GM12801 (cell line): ENCODE results near the gene OR6B1.

ENCODE experiments used
- TF ChIP-seq, protein P1 (sequence below): IDR thresholded peaks from one replicate; pipeline ENCODE4 v1.5.1; 2011; ENCODE audit warnings: control low read depth; ENCODE audit not compliant: insufficient read length; ENCODE audit errors: extremely low read depth

The OR6B1 gene

DNA sequence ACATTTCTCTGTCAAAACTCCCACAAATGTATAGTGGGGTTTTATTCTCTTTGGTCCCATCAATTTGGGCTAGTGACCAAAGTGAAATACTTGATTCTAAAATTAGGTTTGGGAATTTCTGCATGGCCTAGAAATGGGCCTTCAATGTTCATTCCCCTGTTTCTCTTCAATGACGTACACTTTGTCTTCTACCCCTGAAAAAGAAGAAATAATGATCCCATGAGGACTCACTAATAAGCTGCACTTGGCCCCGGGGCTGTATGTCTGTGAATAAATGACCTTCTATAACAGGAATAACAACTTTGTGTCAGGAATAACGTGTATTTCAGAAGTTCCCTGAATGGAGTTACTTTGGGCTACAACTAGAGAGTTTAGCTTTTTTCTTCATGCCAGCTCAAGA lies 20.2 kb downstream of the OR6B1 start:
- TF ChIP-seq, protein P1, sequence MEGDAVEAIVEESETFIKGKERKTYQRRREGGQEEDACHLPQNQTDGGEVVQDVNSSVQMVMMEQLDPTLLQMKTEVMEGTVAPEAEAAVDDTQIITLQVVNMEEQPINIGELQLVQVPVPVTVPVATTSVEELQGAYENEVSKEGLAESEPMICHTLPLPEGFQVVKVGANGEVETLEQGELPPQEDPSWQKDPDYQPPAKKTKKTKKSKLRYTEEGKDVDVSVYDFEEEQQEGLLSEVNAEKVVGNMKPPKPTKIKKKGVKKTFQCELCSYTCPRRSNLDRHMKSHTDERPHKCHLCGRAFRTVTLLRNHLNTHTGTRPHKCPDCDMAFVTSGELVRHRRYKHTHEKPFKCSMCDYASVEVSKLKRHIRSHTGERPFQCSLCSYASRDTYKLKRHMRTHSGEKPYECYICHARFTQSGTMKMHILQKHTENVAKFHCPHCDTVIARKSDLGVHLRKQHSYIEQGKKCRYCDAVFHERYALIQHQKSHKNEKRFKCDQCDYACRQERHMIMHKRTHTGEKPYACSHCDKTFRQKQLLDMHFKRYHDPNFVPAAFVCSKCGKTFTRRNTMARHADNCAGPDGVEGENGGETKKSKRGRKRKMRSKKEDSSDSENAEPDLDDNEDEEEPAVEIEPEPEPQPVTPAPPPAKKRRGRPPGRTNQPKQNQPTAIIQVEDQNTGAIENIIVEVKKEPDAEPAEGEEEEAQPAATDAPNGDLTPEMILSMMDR, result no peak

DNA sequence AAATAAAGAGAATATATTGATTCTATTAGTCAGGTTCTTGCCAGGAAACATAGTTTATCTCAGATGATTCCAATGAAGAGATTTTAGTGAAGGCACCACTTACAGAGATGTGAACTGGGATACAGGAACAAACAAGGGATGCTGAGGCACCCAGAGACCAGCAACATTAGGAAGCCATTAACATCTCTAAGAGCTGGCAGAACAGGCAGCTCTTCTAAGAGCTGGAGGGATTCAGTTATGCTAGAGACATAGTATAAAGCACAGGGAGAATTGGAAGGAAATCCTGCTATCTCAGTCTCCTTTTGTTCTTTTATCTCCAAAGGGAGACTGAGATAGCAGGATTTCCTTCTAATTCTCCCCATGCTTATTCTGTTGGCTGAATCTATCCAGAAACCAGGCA lies 22.0 kb downstream of the OR6B1 start:
- TF ChIP-seq, protein P1, result no peak

DNA sequence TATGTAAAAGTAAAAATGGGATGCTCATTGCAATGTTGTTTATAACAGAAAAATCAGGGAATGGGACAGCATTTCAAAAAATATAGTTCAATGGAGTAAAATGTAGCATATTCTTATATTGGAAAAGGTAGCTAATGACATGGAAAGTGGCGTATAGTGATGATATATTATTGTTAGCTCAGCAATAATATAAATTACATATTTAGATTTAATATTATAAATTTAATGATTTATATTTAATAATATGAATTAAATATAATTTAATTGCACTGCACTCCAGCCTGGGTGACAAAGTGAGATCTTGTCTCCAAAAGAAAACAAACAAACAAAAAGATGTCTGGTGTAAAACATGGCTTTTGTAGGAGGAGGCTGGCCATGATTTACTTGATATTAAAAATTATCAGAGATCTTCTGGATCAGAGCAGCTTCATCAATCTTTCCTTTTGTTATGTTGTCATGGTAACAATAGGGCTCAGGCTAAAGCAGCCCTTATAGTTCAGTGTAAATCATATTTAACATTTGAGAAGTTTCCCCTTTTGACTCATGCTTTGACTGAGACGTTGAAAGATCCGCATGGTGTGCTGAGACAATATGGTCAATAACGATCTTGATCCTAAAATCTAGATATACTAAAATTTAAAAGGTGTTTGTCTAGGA lies 23.2 kb downstream of the OR6B1 start:
- TF ChIP-seq, protein P1, result no peak

DNA sequence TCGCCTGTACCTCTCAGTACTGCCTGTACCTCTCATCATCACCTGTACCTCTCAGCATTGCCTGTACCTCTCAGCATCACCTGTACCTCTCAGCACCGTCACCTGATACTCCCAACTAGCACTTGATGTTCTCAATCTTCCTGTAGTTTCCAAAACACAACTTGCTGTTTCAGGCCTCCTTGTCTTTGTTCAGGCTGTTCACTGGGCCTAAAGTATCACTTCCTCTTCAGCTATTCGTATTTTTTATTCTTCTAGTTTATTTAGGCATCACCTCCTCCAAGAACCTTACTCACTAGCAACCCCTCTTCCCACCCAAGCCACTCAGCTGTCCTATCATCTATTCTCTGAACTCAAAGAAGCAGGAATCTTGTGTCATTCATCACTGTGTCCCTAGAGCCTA lies 24.1 kb downstream of the OR6B1 start:
- TF ChIP-seq, protein P1, result no peak

DNA sequence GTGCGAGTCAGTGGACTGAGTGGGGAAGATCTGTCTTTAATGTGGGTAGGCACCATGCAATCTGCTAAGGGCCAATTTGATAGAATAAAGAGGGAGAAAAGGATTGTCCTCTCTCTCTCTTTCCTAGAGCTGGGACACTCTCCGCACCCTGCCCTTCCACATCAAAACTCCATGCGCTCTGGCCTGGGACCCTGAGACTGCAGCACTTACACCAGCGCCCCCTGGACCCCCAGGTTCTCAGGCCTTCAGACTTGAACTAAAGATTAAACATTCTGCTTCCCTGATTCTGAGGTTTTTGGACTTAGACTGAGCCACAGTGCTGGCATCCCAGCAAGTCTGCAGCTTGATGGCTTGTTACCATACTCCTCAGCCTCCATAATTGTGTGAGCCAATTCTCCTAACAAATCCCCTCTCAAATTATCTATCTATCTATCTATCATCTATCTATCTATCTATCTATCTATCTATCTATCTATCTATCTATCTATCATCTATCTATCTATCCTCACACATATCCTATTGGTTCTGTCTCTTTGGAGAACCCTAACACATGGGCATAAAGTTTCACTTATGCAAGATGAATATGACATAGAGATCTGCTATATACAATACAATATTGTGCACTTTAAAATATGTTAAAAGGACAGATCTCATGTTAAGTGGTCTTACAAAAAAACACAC lies 26.2 kb downstream of the OR6B1 start:
- TF ChIP-seq, protein P1, result no peak

DNA sequence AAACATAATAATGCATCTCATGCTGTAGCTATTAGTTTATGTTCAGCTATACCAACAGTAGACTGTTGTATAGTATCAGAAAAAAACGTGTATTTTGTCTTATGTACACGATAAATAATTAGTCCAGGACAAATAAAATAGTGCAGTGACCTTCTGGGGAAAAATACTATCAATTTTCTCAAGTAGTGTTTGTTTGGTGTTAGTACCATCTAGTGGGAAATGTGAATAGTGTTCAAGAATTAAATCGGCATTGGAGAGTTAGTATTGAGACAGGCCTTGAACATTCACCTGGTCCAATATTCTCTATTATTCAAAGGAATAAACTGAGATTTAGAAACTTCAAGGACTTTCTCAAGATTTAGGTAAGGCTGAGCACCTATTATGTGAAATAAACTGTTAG lies 26.9 kb downstream of the OR6B1 start:
- TF ChIP-seq, protein P1, result no peak

DNA sequence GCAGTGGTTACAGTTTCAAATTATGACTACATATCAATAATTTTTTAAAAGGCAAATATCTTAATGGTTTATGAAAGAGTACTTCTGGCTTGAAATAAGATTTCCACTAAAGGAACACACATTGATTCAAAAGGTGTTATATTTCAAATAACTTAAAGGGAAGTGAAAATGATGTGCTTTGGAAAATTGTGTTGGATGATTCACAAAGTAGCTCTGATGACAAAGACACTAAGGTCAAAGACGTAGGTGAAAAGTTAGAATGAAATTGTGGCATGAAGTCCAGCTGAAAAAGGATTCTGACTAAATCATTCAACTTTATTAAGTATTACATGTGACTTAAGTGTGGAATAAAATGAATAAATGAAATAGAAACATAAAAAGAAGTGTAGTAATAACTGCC lies 27.9 kb downstream of the OR6B1 start:
- TF ChIP-seq, protein P1, result no peak
